Adrenal gland (tissue), 5 donors: ENCODE results near the gene MYRFL.

Source experiments
- CTCF ChIP-seq, 6 experiments: fragments of 450-650 bp in 4 of 6; fragments of 200-600 bp in 2 of 6; sonication (generic) in 1 of 6; IDR thresholded peaks; 1 replicate in 5 of 6; 2 replicates in 1 of 6; pipeline versions ENCODE4 v1.5.1 to v1.8.0; 2016 to 2021; ENCODE audit warnings: antibody characterized with exemption in 6 of 6, mild to moderate bottlenecking in 2 of 6, moderate library complexity in 1 of 6
- POLR2A ChIP-seq, 2 donors: fragments of 450-650 bp; IDR thresholded peaks; one replicate each; pipeline ENCODE4 v1.6.1; 2017; ENCODE audit warnings: antibody characterized with exemption in 2 of 2, mild to moderate bottlenecking in 2 of 2, moderate library complexity in 1 of 2
- donor health status: DM: no; HTN: no; CAD: no.

DNA sequence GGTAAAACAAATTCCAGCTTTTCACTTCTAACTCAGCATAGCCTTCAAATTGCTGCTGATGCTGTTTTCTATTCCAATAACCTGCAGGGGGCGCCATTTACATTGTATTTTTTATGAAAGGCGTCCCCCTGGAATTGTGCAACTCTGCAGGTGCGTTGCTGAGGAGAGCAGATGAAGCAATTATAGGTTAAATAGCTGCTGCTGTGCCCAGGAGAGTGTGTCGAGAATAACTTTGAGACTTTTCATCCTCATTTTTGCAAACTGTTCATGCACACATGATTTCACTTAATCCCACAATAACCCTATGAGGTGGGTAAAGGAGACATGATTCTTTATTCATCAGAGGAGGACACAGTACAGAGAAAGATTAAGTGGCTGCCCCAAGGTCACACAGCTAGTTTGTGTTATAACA, 75.7 kb downstream of the MYRFL start:
- TF ChIP-seq POLR2A (IDR thresholded peaks at IDR 0.05) (no peak), CTCF (IDR thresholded peaks at IDR 0.05) (peak; percentile 73 to 92 (median 85))
